T-helper 2 cell treated with Interferon-gamma antibody and Interleukin-4, amounts not matched to agents 100 ng/mL and 5 ng/mL, for 36 hours (primary cell): Measurements from ENCODE around the gene BABAM2. TPM values are rescaled to one million over a fixed set of nuclear protein-coding genes. Genes with fewer than 3 reads are reported as not detected.

Experiments used
- intact Hi-C: fragments of 100-400 bp; cut with micrococcal nuclease; formaldehyde crosslinking; loops from one replicate; pipeline ENCODE4 v1.15.1; 2023
- total RNA-seq: library from RNA; stranded (reverse); gene quantifications from 2 replicates; pipeline ENCODE4 v1.2.3, GENCODE V29; 2022

The BABAM2 gene
- total RNA-seq, 1 donor from 2014 or later = 40.4 TPM

DNA sequence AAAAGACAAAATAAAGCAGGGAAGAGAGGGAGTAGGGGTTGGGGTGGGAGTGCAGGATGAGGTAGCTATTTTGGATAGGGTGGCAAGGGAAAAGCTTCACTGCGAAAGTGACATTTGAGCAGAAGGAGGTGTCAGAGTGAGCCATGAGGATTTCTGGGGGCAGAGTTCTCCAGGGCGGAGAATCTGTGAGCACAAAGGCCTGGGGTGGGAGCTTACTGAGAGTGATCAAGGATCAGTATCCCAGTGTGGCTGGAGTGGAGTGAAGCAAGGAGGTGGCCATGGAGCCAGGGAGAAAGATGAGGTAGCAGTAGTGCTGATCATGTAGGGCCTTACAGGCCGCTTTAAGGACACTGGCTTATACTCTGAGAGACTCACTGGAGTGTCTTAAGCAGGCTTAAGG, 291.3 kb downstream of the BABAM2 start:
- intact Hi-C loops = no loop called here

GRCh38 chr2:28182348-28182747, 291.8 kb downstream of the BABAM2 start:
- intact Hi-C loops = no loop called here

GRCh38 chr2:28185153-28185552, 294.6 kb downstream of the BABAM2 start:
- intact Hi-C loops = no loop called here

GRCh38 chr2:28185891-28186290, 295.4 kb downstream of the BABAM2 start:
- intact Hi-C loops = no loop called here

GRCh38 chr2:28187186-28187585, 296.7 kb downstream of the BABAM2 start:
- intact Hi-C loops = no loop called here

DNA sequence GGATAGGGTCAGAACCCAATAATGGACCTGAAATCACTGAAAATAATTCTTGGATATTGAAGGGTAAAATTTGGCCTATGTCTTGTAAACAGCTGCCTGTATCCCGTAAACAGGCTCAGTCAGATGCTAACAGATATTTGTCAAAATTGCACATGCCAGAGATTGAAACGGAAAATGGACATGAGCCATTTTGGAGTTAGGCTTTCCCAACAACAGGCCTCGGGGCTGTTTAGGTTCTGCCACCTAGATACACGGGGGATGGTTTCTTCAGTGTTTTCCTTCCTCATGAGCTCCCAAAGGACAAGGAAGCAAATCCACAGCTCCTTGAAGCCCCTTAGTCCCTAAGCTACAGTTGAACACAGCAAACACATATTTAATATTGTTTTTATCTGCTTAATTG, 297.9 kb downstream of the BABAM2 start:
- intact Hi-C loops = no loop called here

GRCh38 chr2:28193630-28194403, 303.3 kb downstream of the BABAM2 start:
- intact Hi-C loops = no loop called here

DNA sequence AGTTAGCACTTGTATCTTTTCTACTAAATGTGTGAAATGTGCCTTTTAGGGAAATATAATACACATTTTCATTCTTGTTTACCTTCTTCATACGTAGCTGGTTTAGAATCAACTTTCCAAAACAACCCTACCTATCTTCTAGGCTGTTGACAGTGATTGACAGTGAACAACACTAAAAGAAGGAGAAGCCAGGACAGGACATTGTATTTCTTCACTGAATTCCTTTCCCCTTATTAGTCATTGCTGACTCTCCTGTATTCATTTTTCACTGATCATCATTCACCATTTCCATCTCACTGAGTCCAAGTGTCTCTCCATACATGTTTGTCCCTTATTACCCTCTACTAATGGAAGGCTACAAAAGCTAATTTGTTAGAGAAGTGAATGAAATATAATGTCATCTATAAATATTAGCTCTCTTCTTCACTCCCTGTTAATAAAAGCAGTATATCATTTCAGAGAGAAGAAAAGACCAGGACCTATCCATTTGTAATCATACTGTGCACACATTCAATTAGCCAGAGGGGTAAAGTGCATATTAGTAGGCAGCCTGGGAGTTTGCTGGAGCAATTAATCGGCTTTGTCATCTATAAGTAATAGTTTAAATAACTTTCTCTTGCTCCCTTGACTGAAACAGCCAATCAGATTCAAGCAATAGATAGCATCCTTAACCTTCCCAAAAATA, 309.6 kb downstream of the BABAM2 start:
- intact Hi-C loops = no loop called here

DNA sequence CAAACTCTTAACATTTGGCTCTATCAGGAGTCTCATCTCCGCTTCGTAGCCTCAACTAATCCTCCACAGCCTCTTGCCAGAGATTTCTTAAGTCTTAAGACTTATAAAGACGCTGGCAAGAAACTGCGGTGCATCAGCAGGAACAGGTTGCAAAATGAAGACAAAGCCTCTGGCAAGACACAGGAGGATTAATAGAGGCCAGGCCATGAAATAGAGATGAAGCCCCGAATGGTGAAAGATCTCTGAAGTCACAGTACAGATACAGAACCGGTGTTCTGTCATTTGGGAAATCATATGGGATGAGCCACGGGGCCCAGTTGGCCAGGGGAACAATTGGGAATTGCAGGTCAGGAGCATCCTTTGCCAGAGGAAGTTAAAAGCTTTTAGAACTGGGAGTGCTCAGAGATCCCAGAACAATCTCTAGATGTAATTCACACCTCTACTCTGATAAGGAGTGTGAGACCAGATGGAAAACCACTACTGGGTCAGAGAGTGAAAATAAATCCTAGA, 311.2 kb downstream of the BABAM2 start:
- intact Hi-C loops = no loop called here

GRCh38 chr2:28202719-28203118, 312.2 kb downstream of the BABAM2 start:
- intact Hi-C loops = no loop called here

DNA sequence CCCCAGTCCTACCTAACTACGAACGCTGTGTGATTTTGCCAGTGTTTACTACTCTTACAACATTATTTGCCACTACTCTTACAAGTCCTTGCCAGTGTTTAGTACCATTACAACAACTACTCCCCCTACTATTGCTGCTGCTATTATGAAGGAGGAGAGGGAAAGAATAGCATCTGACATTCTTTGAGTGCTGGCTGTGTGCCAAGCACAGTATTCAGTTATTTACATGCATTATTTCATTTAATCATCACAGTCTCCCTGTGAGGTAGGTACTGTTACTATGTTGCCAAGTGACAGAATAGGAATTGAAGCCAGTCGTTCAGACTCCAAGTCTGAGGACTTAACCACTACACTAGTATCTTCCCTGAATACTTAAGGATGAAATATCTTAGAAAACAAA, 316.2 kb downstream of the BABAM2 start:
- intact Hi-C loops = no loop called here

DNA sequence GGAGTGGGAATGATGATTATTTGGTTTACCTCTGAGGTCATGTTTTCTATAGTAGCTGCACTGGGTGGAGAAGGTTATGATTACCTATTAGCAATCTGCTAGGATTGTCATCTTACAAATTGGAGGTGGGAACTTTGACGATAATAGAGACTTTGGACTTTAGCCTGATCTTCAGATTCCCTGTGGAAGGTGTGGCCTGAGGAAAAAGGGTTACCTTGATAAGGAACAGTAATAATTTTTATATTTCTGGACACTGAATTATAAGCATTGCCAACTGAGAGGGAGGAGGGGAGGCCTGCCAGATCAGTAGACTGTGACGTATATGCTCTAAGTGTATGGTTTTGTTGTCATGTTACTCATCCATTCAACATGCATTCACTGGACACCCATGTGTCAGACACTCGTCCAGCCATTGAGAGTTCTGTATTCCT, 318.7 kb downstream of the BABAM2 start:
- intact Hi-C loops = no loop called here

GRCh38 chr2:28209864-28210263, 319.3 kb downstream of the BABAM2 start:
- intact Hi-C loops = no loop called here

GRCh38 chr2:28210535-28210934, 320.0 kb downstream of the BABAM2 start:
- intact Hi-C loops = no loop called here

GRCh38 chr2:28216331-28216730, 325.8 kb downstream of the BABAM2 start:
- intact Hi-C loops = no loop called here

DNA sequence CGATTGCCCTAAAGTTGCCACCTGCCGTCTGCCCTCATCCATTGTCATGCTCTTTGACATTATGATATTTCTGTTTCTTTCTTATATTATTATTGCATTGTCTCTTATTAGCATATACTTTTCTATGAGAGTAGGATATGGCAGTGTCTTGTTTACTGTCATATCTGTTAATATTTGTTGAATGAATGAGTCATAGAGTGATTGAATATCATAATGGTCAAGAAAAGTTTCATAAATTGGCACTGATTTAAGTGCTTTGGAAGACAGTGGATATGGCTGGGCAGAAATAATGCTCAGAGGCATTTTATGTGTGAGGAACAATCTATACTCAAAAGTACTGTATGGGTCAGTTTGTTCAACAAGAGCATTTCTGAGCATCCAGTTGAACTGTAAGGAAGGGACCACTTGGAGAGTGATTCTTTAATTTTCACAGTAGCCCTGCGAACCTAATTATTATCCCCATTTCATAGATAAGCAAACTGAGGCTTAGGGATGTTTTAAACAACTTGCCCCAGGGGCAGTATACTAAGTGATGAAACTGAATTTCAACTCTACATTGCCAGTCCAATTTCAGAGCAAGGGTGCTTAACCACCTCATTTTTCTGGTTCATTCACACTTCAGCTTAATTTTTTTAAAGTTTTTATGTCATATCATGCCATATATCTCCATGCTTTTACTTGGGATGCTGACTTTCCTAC, 326.7 kb downstream of the BABAM2 start:
- intact Hi-C loops = no loop called here

DNA sequence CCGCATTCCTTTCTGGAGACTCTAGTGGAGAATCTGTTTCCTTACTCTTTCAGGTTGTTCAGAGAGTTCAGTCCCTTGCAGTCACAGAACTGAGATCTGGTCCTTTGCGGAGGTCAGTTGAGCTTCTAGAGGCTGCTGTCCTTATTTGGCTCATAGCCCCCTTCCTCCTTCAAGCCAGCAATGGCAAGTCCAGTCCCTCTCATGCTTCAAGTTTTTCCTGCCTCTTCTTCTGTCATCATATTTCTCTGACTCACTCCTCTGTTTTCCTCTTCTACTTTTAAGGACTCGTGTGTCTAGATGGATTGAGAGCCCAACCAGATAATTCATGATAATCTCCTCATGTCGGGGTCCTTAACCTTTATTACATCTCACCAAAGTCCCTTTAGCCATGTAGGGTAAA, 328.6 kb downstream of the BABAM2 start:
- intact Hi-C loops = no loop called here

DNA sequence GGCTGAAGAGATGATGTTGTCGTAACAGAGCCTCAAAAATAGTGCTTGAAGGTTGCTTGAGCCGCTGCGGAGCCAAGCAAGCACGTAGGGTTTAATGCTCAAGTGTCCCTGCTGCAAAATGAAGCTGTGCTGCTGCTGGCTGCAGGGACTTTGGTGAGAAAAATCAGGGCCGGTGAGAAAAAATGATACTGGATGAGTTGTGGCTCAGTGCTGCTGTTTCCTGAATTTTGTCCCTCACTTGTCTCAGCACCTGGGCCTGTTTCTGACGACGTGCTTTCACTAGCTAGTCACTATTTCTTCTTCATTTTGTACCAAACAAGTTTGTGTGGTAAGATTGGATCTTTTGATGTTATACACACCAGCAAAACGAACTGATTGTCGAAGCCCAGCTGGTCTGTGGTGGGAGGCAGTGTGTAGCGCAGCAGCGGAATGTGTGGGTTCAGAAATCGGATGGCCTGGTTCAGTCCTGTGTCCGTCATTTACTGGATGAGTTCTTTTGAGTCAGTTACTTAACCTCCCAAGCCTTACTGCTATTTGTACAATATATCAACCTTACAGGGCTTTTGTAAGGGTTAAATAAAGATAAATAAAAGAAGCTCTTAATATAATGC, 329.3 kb downstream of the BABAM2 start:
- intact Hi-C loops = no loop called here

DNA sequence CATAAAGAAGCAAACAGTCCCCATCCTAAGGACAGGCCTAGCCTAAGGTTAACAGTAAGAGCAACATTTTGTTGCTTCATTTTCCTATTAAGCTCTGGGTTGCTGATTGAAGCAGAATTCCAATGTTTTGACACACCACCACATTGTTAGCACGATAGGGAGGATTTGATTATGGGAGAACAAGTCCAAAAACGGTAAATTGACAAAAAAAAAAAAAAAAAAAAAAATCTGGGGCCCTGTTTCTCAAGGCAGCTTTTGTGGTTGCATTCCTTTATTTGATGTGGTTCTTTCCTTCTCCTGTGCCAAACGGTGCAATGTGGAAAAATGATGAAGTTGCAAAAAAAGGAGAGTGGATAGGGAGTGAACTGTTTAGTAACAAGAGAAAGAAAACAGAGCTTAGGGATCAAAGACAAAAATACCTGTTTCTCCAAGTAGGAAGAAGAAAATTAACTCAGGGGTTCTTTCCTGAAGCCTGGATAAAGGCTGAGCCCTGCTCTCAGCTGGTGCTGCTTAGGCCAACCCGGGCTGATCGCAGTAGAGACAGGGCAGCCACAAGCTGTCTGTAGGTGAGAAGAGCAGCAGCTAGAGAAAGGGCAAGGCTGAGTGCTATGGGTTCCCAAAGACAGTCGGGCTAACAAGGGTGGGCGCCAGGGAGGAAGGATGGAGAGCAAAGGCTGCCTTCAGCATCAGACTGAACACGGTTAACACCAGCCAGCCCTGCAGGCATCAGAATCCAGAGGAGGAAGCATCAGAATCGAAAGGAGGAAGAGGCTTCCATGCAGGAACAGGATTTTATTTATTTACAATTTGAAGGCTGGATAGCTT, 334.3 kb downstream of the BABAM2 start:
- intact Hi-C loops = no loop called here

- intact Hi-C loops = no loop called here
Measured at GRCh38 chr2:28225473-28226080, 335.0 kb downstream of the BABAM2 start.
